CD4-positive, alpha-beta T cell treated with Interleukin-15 for 4 hours (primary cell): ENCODE data around the gene SNX30.
A peak's percentile ranks its signal among the peaks of the same experiment; 100 is the strongest.

Experiments
- DNase-seq: peaks from one replicate; pipeline ENCODE4 v3.0.0-alpha.2; 2020; ENCODE audit warnings: low spot score

SNX30 gene

GRCh38 chr9:112783551-112783954 is 33.0 kb downstream of the SNX30 start:
- no peak for DNase-seq

- no peak for DNase-seq
Measured at GRCh38 chr9:112784020-112784785, 33.6 kb downstream of the SNX30 start.

GRCh38 chr9:112785986-112786385 is 35.4 kb downstream of the SNX30 start:
- no peak for DNase-seq

- DNase-seq, result no peak
Measured at GRCh38 chr9:112786829-112787520, 36.4 kb downstream of the SNX30 start.

DNA sequence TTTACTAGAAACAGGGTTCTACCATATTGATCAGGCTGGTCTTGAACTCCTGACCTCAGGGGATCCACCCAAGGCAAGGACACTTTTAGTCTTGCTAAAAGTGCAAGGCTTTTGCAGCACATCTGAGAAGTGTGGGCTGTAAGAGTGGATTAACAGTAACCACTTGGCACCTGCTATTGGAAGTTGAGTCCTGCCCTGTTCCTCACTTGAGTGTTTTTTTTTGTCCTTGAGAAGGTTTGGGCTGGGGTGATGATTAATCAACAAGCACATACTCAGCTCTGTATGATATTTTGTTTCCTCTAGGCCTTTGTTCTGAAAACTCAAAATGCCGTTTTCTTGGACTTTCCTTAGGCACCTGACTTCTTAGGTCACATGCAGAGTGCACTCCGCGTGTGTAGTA is 37.4 kb downstream of the SNX30 start:
- no peak for DNase-seq

DNA sequence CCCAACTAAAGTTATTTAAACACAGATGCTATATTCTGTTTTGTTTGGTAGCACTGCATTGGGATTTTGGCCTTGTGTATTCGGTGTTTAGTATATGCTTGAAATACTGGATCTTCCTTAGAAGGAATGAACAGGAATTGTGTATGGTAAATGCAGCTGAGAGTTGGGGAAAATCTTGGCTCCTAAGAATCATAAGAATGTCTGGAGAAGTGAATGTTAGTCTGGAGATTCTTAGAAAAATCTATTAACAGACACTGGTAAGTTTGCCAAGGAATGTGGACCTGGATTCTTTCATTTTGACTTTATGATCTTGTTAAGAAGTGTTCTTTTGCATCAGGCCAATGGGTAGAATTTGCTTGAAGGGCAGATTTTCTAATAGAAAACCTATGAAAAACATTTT is 38.9 kb downstream of the SNX30 start:
- DNase-seq, result no peak

DNA sequence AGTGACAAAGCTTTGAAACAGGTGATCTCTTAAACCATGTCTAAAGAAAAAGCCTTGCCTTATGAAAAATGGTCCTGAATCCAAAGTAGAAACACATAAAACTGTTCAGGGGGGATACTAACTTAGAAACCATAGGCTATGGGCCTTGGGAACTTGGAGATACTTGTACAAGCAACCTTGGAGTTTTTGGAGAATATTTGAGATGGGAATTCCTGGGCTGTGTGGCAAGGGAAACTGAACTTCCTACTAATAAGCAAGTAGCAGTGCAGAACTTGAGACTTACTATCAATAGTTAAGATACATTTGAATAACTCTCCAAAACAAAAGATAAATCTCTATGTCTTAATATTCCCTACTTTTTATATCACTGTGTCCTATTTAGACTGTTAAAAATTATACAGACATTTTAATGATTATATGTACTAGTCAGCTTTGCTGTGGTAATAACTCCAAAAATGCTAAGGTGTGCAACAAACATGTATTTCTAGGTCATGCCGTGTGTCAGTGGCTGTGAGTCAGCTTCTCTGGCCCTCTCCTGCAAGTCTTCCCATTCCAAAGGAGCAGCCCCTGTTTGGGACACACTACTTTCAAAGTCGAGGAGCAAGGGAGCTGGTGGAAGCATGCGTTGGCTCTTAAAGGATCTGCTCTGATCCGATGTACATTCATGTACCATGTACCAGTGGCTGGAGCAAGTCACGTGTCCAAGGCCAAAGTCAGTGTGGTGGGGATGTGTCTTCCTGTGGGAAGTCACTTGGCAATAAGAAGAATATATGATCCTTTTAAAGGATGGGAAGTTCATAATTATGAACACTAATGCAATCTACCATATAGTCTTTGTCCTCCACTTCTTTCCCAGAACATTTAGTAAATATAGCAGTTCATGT is 39.6 kb downstream of the SNX30 start:
- no peak for DNase-seq

DNA sequence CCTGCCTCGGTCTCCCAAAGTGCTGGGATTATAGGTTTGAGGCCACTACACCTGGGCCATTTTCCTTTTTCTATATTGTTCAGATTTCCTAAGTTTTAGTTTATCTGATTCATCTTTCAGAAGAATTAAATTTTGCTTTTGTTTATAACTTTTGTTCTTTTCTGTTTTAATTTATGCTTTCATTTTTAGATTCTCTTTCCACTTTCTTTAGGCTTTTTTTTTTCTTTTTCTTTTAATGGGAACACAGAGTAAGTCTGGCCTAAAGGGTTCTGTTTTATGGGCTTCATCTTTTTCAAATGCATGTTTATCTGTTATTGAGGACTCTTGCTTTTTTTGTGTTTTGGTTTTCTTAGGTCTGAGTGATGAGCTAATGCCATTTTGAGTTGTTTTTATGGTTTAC is 42.1 kb downstream of the SNX30 start:
- no peak for DNase-seq

DNA sequence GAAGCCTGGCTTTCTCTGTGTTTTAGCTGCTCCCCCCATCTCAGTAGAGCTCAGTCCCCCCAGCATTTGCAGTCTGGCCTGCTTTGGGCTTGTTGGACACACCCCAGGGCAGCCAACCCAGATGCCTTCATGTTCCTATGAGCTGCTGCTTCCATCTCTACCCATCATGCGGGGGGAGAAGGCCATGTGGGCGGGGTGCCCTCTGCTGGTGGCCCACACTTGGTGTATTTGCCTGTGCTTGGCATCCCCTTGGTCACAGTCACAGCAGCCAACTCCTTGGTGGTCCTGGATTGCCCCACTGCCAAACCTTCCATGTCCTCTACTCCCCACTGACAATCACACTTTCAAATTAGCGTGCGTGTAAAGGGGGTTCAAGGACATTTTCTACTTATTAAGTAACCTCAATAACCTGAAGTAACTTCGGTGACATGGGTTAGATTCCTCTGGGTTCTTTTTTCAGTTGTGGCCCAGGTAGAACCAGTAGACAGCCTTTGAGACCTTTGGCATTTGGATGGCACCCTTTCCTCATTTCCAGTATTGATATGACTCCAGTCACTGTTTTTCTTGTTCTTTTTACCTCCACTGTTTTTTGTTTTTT is 42.8 kb downstream of the SNX30 start:
- DNase-seq, result peak; percentile 79

DNA sequence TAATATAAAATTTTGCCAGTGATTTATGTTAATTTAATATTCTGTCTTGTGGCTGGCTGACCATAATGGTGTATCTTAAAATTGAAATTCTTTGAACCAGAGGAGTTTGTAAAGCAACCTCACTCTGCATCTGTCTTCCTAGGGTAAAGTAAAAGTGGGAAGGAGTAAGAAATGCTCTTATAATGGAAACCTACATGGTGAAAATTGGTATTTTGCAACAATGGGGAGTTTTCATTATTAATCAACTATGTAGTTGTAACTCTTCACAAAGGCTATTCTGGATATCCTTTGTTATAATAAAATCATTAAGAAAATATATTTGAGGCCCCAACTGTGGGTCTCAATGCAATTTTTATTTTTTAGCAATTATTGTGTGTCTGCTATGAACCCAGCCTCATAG is 44.2 kb downstream of the SNX30 start:
- DNase-seq, result no peak

DNA sequence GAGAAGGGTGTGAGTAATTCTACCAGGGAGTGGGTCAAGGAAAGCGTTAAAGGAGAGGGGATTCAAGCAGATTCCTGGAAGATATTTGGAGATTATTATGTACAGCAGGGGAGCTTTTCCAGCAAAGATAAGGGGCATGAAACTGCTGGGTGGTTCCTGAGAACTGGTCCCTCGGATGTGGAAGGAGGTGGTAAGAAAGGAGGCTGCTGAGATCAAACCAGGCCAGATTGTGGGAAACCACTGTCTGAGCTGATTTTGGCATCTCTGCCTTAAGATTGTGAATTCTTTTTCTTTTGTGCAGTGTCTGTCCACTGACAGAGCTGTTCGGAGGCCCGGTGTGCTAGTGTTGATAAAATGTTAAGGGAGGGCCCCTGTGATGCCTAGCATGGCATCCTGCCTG is 45.4 kb downstream of the SNX30 start:
- no peak for DNase-seq

DNA sequence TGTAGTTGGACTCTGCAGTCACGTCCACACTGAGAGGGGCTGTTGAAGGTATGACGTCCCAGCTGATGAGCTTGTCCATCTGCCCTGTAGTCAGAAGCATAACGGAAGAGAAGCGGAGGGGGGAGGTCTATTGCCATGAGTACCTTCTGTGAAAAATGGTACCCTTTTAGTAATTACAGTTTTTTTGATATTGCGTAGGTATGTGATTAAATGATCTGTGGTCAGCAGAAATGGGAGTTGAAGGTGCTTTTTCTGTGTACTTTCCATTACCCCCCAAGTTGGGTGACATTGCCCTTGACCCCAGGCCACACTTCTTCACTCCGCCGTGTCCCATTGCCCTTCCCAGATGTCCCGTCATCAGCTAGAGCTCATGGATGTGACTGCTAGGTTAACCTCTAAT is 45.9 kb downstream of the SNX30 start:
- DNase-seq, result no peak

DNA sequence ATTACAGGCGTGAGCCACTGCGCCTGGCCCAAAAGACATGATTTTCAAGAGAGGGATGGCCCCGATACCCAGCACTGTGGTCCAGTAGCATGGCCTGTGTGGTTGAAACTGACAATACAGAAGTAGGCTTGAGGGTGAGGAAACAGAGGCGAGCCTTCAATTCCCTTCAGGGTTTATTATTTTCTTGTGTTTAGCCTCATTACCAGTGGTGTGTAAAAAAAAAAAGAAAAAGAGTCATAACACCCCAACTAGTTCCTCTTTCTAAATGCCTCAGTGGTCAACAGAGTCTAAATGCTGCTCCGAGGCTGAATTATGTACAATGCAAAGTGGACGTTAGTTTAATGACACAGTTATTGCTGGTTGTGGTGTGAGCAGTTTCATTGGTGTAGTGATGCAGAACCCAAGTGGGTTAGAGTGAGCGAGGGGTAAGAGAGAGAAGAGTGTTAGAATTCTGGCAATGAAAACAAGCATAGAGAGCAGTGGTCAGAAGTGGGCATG is 58.8 kb downstream of the SNX30 start:
- DNase-seq, result no peak

- DNase-seq, result no peak
Measured at GRCh38 chr9:112809906-112810305, 59.3 kb downstream of the SNX30 start.

DNA sequence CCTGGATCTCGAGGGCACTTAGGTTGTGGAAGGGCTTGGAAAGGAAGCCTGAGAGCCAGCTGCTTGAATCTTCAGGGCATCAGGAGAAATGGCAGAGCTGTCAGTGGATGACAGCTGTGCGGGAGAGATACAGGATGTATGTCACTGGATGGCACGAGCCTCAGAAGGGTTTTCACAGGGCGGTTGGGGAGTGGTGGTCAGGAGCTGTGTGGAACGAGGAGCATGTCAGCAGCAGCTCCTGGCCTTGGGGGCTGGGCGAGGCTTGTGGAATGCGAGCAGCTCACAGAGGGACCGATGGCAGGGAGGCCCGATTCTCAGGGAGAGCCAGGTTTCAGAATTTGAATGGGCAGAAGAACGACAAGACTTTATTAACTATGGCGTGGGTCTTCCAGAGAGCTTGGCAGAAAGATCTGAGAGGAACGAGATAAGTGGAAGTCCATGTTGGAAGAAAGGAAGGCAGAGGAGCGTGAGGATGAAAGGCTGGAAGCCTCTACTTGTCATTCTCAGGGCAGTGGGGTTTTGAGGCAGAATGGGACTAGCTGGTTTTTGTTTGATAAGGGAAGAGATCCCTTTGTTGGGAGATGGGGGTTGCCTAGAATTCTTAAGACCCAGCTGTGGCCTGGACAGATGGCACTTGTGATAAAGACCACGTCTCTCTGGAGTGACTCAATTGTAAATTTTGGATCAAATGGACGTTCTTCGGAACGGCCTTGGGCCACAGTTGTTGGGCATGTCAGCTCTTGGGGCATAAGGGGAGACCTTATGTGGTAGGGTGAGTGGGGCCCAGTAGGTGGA is 60.3 kb downstream of the SNX30 start:
- no peak for DNase-seq

DNA sequence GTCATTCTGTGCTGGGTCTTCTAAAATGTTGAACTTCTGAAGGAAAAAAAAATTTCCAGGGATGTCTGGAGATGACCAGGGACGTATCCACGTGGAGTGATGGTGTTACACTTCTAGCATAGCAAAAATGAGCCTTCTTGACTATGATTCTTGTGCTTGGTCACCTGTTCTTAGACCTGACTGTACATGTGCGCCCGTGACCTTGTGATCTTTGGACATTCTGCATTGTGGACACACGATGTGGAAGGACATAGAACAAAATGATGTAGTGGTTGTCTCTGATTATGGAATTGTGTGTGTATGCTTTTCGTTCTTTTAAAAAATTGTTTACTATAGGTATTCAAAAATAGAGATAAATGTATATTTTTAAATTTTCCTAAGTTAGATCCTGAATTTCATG is 61.0 kb downstream of the SNX30 start:
- no peak for DNase-seq

DNA sequence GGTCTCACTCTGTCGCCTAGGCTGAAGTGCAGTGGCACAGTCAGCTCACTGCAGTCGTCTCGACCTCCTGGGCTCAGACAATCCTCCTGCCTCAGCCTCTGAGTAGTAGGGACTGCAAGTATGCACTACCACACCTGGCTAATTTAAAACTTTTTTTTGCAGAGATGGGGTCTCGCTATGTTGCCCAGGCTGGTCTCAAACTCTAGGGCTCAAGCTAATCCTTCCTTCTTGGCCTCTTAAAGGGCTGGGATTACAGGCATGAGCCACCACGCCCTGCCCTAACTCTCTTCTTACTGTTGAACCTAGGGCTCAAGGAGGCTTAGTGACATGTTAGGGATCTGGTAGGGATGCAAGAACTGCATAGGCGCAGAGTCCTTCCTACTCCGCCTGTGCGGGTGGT is 65.3 kb downstream of the SNX30 start:
- no peak for DNase-seq

GRCh38 chr9:112817860-112818203 is 67.3 kb downstream of the SNX30 start:
- no peak for DNase-seq

DNA sequence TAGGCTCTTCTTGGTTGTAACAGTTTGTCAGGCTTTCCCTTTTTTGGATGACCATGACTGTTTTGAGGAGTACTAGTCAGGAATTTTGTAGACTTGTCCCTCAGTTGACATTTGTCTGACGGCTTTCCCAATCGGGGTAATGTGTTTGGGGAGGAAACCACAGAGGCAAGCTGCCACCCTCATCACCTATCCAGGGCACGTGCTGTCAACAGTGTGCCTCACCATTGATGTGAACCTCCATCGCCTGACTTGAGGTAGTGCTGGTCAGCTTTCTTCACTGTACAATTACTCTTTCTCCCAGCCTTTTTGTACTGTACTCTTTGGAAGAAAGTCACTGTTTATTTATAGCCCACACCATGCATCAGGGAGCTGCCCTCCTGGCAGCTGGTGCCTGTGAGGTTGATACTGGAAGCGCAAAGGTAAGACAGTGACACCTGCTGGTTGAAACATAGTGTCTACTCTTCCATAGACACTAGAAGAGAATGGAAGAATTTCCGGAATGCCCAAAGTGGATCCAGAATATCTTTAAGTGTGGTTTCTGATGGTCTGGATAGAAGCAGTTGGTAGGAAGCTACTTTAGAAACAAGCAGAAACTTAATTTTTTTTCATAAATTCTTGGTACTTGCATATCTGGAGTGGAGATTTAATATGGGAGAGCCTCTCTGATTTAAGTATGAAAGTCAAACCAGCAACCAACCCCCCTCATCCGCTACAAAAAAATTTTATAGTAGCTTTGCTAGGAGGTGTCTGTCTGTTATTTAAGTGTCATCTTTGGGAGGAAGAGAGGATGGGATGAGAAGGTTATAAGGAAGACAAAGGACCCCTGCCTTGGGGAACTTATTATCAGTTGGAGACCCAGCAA is 69.3 kb downstream of the SNX30 start:
- no peak for DNase-seq

- DNase-seq, result no peak
Measured at GRCh38 chr9:112820881-112821280, 70.3 kb downstream of the SNX30 start.

DNA sequence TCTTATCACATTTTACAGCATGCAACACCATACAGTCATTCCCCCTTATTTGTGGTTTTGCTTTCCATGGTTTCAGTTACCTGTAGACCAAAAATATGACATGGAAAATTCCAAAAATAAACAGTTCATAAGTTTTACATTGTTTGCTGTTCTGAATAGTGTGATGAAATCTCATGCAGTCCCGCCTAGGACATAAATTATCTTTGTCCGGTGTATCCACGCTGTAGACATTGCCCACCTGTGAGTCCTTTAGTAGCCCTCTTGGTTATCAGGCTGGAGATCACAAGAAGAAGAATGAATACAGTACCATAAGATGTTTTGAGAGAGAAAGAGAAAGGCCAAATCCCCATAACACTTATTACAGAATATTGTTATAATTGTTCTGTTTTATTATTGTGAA is 72.1 kb downstream of the SNX30 start:
- no peak for DNase-seq
